ENCODE measurements around the gene MAP3K7. TPM values are rescaled to one million over a fixed set of nuclear protein-coding genes. Genes with fewer than 3 reads are reported as not detected.

Gene MAP3K7
- 56.8 TPM for total RNA-seq

DNA sequence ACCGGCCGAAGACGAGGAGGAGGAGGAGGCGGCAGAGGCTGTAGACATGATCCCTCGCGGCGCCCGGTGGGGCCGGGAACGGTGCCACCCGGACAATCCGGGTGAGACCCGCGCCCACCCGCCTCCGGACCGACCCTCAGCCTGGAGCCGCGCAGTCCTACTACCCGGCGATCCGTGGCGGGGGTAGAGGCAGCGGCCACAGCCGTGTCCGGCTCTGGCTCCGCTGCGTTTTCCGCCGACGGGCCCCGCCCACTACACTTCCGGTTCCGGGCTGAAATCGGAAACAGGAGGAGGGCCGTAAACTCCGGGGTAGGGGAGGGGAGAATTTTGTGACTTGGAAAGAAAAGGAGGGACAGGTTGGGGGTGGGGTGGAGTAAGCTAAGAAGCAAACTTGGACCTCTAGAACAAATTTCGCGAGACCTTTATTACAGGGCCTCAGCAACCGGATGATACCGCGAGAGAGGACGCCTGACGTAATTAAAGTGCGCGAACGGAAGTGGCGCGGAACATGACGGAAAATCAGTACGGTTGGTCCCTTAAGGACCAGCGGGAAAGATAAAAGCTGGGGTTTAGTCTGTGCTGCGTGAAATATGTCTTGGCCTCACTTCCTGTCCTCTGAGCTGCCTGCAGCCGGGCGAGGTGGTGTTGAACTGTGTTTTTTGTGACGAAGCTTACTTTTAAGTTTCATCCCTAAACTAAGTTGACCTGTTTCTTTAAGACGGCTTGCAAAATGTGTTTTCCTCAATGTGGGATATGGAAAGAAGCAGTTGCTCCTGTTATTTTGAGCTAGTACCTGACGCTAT lies at the start of gene MAP3K7:
MAP3K7 (minus strand) TSS at position 237 of the 803 bp plus-strand sequence; CDS start at position 48, 189 bp downstream.
- DNase-seq, result peak; percentile 84

- no peak for DNase-seq
Measured at GRCh38 chr6:90631046-90631445, 44.2 kb upstream of the MAP3K7 start.

- DNase-seq, result no peak
Measured at GRCh38 chr6:90621581-90621980, 34.7 kb upstream of the MAP3K7 start.

- no peak for DNase-seq
Measured at GRCh38 chr6:90619221-90619620, 32.3 kb upstream of the MAP3K7 start.

- DNase-seq, result no peak
Measured at GRCh38 chr6:90612313-90612680, 25.4 kb upstream of the MAP3K7 start.

DNA sequence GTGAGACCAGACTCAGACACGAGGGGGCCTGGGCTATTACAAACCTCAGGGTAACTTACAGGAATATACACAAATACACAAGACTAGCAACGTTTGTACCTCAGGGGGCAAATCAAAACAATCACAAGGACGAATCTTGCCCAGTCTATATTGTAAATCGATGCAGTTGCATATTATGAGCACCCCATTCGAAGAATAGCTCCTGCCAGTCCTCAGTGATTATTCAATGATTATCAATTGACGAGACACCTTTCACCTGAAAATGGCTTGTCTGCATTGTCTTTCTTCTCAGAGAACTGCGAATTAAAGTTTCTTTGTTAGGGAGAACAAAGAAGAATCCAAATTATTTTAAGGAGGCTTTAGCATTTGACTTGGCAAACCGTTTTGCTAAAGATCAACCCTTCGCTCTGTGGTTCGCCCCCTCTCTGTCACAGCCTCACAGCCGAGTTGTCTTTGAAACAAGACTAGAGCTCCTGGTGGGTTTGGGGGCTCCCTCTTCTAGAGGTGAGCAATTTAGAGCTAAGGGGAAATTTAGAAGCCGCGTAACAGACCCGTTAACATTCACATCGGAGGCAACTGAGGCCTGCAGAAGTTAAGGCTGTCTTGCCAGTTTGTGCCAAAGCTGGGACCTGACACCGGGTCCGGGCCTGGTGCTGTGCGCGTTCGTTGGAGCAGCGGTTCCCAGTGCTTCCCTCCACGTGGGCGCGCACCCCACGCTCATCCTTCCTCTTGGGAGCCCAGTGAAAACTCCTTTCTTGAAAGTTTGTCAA lies 24.9 kb upstream of the MAP3K7 start:
- no peak for DNase-seq

GRCh38 chr6:90610751-90611542 lies 24.1 kb upstream of the MAP3K7 start:
- peak; percentile 56 for DNase-seq

DNA sequence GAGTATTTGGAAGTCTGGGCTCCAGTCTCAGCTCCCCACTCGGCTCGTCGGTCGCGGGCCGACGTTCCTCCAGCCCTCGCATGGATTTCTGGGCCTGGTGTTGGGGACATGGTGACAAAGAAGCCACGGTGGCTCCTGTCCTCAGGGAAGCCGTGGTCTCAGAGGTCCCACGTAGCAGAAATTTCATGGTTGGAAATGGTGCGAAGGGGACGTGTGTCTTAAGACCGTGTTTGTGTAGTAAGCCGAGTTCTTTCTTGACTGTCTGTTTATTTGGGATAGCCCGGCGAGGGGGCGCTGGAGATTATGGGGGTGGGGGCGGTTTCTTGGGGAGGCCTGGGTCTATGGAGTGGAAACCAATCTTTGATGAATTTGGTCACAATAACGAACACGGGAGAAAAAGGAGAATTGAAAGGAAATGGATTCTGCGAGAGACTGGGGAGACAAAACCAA lies 23.5 kb upstream of the MAP3K7 start:
- peak; percentile 10 for DNase-seq

DNA sequence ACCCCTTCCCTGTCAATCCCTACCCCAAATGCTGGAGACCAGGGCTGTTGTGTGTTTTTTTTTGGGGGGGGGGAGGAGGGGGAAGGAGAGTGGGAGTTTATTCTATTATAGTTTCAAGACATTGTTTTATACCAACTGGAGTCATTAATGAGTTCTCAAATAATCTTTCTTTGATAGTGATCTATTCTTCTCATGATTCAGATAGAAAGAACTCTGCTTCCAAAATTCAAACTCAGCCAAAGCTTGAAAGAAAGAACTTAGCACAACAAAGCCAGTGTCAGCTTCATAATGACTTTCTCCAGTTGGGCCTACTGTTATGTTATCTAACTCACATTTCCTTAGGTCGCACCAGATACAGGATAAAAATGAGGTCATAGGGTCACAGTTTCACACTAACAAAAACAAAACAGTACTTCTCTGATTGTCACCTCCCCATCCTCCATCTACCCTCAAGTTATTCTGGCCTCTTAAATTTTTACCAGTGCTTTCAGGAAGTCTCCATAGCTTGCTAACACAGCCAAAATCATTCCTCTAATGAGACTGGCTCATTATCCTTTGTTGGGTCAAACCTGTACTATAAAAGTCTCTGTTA lies 19.0 kb upstream of the MAP3K7 start:
- no peak for DNase-seq

DNA sequence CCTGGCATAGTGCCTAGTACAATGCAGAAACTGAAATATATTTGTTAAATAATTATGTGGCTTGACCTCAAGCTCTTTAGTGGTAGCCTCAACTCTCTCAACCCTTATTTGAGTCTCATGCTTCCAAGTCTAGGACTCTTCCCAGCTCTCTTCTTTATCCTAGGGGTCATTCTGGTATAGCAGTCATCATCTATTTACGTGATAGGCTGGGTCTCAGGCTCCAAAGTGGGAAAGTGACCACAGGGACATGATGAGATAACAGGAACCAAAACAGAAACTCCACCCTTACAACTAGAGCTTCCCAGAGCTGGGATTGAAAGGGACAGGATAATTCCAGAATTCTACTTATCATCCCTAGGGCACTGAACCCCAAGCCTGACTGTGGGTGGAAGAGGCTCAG lies 17.7 kb upstream of the MAP3K7 start:
- DNase-seq, result no peak

DNA sequence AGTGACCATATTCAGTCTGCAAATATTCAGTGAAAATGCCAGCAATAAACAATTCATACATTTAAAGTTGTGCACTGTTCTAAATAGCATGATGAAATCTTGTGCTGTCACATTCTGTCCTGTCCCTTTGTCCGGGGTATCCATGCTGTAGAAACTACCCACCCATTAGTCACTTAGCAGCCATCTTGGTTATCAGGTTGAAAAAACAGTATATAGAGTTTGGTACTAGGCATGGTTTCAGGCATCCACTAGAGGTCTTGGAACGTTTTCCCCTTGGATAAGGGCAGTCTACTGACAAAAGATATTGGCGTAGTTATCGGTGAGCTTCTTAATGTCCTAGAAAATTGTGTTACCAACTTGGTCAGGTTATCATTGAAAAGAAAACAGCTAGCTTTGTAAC lies 12.3 kb upstream of the MAP3K7 start:
- no peak for DNase-seq

- DNase-seq, result no peak
Measured at GRCh38 chr6:90598192-90598951, 11.5 kb upstream of the MAP3K7 start.

GRCh38 chr6:90596967-90597539 lies 10.2 kb upstream of the MAP3K7 start:
- no peak for DNase-seq

DNA sequence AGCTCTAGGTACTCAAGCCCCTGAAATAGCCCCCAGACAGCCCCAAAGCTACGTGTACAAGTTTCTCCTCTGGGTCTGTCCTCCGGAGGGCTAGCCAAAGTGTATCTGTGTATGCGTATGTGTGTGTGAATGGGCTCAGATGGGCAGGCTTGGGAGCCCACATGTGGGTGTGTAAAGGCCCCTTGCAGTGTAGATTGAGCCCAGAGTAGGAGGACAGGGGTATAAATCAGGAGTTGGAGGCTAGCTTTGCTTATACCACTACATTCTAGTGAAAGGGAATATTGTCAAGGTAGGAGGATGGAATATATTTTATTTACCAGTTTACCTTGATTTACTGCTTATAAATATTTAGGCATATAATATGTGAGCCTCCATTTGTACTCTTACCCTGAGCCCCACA lies 9.0 kb upstream of the MAP3K7 start:
- DNase-seq, result no peak

DNA sequence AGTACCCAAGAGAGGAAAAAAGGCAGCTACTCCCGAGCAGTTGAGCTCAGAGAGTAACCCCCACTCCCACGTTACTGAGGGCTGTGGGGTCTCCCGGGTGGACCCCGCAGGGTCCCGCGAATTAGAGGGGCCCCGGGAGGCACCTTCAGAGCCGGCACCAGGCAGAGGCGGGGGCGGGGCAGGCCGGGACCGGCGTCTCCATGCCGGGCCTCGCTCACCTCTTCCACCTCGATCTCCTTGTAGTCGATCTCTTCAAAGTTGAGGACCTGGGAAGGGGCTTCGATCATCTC lies 381 bp downstream of the MAP3K7 start:
- DNase-seq, result no peak

- no peak for DNase-seq
Measured at GRCh38 chr6:90584636-90585255, 2.1 kb downstream of the MAP3K7 start.

- DNase-seq, result no peak
Measured at GRCh38 chr6:90583836-90584481, 2.9 kb downstream of the MAP3K7 start.

DNA sequence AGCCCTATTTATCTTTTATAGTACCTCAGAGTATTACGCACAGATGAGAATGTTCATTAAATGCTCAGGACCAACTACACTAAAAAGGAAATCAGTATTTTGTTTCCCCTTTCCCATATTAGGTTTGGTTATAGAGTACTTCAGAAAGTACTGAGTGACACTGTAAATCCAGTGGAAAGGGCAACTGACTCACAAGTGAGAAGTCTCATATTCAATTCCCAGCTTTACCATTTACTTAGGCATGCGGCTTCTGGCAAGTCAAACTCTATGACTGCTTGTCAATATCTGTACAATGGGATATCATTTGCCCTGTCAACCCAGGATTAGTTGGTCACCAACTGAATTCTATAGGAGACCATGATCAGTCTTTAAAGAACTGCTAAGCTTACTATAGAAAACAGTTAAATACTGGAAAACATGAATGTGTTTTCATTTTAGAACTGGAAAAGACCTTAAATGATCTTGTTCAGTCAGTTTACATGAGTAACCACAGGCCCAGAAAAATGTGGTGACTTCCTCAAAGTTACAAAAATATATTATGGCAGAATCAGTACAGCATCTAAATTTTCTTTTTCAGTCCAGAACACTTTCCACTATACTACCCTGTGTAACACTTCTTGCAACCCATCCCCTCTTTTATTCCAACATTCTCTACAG lies 3.6 kb downstream of the MAP3K7 start:
- DNase-seq, result no peak

GRCh38 chr6:90581146-90581545 lies 5.7 kb downstream of the MAP3K7 start:
- no peak for DNase-seq

Measured in occipital lobe (tissue), 2 donors.